ENCODE data around the gene ASF1A. TPM values are rescaled to one million over a fixed set of nuclear protein-coding genes. Genes with fewer than 3 reads are reported as not detected.

The ASF1A gene
- total and polyA plus RNA-seq, 9 of the 15 experiments (the other 6 are each of a cell fraction or from before 2014, with no cell fraction given), result 31.5 to 45.3 (median 34.8) TPM

- TF ChIP-seq POLR2B (IDR thresholded peaks at IDR 0.05; ENCODE audit: low read depth, partially characterized antibody) (no peak), THRAP3 (IDR thresholded peaks at IDR 0.05; ENCODE audit: borderline replicate concordance) (no peak), SP2 (IDR thresholded peaks at IDR 0.05; ENCODE audit: extremely low read depth, low read depth, low read length, poor library complexity, severe bottlenecking) (no peak), SNRNP70 (optimal IDR thresholded peaks at IDR 0.05; ENCODE audit: low read depth, low read length) (no peak), SP1 (CRISPR knock-in tag; IDR thresholded peaks at IDR 0.05) (no peak)
- TF ChIP-seq, protein P1, sequence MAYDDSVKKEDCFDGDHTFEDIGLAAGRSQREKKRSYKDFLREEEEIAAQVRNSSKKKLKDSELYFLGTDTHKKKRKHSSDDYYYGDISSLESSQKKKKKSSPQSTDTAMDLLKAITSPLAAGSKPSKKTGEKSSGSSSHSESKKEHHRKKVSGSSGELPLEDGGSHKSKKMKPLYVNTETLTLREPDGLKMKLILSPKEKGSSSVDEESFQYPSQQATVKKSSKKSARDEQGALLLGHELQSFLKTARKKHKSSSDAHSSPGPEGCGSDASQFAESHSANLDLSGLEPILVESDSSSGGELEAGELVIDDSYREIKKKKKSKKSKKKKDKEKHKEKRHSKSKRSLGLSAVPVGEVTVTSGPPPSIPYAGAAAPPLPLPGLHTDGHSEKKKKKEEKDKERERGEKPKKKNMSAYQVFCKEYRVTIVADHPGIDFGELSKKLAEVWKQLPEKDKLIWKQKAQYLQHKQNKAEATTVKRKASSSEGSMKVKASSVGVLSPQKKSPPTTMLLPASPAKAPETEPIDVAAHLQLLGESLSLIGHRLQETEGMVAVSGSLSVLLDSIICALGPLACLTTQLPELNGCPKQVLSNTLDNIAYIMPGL (CRISPR knock-in tag; IDR thresholded peaks at IDR 0.05), result no peak
- TF ChIP-seq, protein P2, sequence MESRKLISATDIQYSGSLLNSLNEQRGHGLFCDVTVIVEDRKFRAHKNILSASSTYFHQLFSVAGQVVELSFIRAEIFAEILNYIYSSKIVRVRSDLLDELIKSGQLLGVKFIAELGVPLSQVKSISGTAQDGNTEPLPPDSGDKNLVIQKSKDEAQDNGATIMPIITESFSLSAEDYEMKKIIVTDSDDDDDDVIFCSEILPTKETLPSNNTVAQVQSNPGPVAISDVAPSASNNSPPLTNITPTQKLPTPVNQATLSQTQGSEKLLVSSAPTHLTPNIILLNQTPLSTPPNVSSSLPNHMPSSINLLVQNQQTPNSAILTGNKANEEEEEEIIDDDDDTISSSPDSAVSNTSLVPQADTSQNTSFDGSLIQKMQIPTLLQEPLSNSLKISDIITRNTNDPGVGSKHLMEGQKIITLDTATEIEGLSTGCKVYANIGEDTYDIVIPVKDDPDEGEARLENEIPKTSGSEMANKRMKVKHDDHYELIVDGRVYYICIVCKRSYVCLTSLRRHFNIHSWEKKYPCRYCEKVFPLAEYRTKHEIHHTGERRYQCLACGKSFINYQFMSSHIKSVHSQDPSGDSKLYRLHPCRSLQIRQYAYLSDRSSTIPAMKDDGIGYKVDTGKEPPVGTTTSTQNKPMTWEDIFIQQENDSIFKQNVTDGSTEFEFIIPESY (CRISPR knock-in tag; IDR thresholded peaks at IDR 0.05), result no peak
- TF ChIP-seq, protein P3, sequence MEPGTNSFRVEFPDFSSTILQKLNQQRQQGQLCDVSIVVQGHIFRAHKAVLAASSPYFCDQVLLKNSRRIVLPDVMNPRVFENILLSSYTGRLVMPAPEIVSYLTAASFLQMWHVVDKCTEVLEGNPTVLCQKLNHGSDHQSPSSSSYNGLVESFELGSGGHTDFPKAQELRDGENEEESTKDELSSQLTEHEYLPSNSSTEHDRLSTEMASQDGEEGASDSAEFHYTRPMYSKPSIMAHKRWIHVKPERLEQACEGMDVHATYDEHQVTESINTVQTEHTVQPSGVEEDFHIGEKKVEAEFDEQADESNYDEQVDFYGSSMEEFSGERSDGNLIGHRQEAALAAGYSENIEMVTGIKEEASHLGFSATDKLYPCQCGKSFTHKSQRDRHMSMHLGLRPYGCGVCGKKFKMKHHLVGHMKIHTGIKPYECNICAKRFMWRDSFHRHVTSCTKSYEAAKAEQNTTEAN (CRISPR knock-in tag; IDR thresholded peaks at IDR 0.05), result no peak
These were observed 22.6 kb upstream of the ASF1A start (continued) for GRCh38 chr6:118871331-118871730.
